ENCODE data around the gene DCAF11.

Gene DCAF11

DNA sequence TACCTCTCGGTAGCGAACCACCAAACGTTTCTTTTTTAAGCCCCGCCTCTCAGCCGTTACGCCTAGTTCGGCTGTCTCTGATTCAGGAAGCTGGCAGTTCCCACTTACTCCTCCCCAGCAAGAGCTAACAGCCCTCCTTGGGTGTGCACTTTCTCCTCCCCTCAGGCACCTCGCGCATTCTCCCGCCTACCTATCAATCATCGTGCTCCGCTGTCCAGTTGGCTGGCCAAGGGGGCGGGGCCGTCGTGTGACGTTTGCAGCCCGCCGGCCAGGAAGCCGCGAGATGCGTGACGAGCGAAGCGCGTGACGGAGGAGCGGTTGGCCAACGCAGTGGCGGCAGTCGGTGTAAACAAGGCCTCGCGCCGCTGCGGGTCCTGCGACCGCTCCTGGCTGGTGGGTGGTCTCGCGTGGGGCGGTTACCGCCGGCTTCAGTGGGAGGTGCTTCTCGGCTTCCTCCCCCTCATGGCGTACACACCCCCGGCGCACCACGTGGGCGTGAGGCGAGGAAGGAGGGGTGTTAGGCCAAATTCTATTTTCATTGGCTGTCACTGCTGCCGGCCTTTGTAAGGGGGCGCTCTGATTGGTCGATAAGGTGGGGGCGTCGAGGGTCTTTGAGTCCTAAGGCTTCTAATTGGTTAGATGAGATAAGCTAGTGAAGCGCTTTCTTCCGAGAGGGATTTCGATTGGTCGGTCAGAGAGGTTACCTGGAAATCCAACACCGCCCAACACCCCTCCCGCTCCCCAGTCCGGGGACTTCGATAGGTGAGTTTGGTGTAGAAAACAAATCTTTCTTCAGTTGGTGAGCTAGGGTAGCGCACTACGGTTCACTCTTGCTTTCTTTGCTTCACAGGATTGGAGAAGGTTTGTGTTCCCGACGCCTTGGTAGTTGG is at the start of gene DCAF11, which contains the start of gene NRL:
Gene DCAF11, plus strand, starts transcription at position 246 of the 890 bp plus-strand sequence. CDS start 818 bp downstream, outside the sequence.
Gene NRL, minus strand, starts transcription at position 418 of the 890 bp plus-strand sequence. CDS start 32,101 bp downstream, outside the sequence.
- DNase-seq, result peak; percentile 100

DNA sequence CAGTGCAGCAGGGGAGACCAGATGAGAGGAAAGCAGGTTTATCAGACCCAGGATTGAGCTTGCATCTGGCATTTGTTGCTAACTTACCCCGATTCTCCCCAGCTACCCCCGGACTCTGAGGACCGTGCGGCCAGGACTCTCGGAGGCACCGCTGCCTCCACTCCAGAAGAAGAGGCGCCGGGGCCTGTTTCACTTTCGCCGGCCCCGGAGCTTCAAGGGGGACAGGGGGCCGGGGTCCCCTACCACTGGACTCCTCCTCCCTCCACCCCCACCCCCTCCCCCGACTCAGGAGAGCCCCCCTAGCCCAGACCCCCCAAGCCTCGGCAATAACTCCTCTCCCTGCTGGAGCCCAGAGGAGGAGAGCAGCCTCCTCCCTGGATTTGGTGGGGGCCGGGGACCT is 49.7 kb upstream of the DCAF11 start:
- DNase-seq, result no peak

DNA sequence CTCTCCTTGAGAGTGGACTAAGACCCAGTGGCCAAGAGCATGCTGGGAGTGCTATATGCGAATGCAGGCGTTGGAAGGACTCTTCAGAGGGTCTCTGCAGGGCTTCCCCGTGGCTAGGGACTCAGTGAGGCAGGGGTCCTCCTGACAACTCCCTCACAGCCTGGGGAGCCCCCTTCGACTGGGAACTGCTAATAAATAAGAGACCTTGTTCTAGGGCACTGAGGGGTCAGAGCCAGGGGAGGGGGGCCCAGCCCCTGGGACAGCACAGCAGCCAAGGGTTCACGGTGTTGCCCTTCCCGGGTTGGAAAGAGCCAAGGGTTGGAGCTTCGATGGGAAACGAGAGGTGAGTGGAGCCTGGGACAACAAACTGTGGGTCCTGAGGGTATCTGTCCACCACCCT is 49.2 kb upstream of the DCAF11 start:
- DNase-seq, result no peak

DNA sequence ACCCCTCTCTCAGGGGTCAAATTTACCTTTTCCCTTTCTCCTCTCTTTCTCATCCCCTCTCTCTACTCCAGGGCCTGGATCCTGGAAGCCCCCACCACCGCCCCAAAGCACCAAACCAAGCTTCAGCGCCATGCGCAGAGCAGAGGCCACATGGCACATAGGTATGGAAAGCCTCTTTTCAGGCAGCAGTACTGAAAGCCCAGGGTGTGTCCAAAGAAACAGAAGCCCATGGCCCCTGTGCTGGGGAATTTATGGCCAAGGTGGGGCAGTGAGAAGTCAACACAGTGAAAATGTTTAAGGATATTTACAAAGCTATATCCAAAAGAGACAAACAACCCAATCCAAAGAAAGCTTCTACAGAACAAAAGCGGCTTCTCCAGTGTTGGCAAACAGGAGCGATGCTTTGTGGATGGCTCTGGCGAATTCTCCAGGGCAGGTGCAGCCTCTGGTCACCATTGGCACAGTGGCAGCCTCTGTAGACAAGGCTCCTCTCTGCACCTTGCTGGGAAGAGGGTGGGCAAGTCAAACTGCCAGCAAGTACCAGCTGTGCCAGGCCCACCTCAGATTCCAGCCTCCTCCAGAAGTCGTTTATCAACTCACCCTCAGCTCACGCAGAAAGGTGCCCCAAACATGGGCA is 48.0 kb upstream of the DCAF11 start:
- DNase-seq, result no peak

DNA sequence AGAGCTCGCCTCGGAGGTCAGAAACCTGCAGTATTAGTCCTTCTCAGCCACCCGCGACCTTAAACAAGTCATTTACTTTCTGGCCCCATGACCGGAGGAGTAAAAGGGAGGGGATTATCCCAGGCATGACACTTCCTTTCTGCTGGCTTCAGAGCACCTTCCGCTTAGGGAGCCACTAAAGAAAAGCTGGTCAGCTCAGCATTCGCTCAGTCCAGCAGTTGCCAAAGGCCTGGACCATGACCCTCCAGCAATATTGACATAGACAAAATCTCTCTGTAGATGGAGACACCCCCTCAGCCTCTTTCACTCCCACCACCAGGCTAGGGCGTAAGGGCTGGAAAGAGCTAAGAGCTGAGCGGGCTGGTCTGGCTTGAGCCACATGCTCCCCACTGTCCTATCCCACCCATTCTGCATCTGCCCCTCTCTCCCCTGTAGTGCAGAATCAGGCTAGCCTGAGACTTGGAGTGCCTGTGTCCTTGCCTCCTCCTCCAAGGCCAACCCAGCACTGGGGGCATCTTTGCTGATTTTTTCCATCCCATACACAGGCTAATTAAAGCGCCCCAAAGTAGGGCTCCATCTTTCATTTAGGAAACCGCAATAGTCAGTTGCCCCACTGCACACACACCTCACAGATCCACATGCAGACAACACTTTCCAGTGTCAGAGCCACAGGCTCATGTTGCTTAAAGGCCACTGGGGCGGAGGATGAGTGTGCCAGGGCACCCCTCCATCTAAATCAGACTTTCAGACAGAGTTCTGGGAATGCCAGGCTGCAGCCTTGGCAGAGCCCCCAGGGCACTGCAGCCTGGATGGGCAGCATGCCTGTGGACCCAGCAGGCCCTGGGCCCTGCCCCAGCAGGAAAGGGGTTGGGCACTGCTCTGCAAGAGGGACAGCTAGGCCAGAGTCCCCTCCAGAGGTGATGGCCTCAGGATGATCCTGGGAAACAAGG is 47.2 kb upstream of the DCAF11 start:
- DNase-seq, result no peak

DNA sequence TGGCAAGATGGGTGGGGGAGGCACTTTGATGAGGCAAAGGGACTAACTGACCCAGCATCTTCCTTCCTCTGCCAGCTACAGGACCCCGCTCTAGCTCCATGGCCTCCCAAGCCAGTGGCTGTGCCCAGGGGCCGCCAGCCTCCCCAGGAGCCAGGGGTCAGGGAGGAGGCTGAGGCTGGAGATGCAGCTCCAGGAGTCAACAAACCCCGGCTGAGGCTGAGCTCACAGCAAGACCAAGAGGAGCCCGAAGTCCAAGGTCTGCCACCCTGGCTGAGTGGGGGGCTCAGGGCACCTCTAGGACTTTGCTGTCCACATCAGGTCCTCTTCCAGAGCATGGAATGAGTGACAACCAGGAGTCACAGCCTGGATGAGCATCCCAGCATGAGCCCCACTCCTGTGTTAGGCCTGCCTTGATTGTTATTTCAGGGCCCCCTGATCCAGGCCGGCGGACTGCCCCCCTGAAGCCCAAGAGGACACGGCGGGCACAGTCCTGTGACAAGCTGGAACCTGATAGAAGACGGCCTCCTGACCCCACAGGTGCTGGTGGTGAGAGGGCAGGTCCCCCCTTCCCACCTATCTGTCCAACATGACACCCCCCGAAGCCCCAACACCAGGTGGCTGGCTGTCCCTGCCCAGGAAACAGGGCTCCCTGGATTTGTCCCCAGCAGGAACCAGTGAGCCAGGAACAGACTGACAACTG is 45.7 kb upstream of the DCAF11 start:
- no peak for DNase-seq

DNA sequence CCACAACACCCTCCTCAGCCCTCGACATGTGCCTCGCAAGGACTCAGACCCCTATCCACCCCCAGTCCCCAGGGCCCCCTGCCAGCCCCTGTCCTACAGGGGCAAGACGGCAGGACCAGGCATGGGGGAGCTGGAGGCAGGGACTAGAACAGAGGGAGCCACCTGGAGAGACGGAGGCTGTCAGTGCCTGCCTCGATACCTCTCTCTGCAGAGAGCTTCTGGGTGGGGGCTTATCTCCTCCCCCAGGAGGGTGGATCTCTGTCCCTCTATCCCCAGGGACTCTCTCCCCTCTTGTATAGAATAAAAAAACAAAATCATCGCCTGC is 45.2 kb upstream of the DCAF11 start:
- no peak for DNase-seq

DNA sequence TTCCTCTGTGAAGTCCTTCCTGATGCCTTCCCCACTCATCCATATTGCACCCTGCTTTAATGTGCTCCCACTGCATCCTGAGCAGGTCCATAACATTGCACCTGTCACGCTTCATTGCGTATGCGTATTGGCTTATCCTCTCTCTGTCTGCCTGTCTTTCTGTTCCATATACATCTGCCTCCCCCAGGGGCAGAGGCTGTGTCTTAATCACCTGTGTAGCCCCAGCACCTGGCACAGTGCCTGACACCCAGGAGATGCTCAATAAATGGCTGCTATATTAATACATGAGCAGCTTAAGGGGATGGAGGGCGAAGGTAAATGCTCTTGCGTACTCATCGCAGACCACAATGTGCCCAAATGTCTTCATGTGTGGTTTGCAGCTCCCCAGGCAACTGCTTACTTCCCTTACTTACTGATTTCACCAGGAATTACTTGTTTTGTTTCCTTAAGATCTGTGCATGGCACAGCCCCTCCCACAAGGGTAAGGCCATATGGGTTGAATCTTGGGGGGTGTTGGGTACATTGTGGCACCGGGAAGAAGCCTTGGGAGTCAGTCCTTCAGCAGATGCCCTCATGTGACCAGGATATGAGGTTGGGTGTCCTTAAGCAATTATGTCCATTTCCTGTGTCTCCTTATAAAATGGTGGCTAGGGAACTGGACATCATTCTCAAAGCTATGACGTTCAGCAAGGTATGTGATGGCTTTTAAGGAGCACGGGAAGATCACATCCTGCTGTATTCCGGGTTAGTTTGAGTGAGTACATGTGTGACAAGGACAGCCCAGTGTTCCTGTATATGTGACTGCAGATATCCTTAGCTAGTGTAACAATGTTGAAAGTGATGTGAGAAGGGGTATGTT is 44.1 kb upstream of the DCAF11 start:
- no peak for DNase-seq

DNA sequence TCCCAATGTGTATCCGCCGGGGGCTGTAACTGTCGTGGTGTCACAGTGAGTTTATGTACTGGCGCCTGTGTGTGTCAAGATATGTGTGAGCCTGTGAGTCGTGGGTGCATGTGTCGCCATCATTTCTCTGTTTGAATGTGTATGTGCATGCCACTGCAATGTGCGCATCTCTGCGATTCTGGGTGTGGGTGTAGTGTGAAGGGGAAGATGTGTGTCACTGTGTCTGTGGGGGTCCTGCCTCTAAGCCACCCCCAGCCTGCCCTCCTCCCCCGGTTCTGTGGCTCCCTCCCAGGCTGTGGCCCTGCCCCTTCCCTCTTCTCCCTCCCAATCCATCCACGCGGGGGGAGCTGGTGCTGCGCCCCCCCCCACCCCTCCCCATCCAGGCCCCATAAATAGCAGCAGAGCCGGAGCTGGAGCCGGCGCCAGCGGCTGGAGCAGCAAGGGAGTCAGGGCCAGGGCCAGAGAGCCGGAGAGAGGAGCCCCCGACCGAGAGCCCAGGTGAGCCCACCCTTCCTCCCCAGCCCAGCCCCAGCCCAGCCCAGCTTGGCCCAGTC is 43.4 kb upstream of the DCAF11 start, which contains the start of gene CPNE6:
Gene CPNE6, plus strand, starts transcription at position 419 of the 554 bp plus-strand sequence. CDS start 1,375 bp downstream, outside the sequence.
- DNase-seq, result no peak

DNA sequence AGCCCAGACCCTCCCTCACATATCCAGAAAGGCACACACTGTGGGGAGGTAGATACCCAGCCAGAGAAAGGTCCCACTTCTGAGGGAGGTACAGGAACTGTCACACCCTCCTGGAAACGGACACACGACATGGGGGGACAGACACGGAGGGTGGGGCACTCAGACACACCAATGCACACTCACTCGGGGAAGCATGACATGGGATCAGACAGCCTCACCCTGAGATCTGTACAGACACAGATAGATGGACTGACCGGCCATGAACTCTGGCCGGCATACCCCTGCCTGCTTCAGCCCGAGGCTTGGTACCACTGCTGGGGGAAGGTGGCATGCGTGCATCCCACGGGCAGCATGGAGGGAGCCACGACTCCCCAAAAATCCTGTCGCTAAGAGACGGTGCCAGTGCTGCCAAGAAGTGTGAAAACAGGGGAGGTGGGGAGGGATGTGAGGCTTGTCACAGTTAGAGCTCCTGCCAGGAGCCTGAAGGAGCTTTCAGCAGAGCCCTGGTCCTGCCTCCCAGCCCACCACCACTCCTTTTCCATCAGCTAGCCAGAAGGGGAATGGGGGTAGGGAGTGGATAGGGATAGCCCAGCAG is 42.6 kb upstream of the DCAF11 start:
- DNase-seq, result no peak

DNA sequence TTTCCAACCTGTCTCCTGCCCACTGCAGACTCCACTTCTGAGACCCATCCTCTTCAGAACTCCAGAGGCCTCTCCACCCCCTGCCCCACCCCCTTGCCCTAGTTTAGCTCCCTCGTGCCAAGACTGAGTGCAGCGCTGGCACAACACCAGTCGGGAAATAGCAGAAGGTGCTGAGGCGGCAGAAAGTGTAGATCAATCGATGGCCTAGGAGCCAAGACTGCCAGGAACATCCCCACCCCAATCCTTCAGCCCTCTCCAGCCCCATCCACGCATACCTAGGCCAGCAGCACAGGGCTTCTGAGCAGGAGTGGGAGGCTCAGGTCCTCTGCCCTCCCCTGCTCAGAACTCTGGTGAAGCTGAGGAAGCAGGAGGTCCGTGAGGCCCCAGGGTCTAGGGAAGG is 42.1 kb upstream of the DCAF11 start:
- DNase-seq, result no peak

DNA sequence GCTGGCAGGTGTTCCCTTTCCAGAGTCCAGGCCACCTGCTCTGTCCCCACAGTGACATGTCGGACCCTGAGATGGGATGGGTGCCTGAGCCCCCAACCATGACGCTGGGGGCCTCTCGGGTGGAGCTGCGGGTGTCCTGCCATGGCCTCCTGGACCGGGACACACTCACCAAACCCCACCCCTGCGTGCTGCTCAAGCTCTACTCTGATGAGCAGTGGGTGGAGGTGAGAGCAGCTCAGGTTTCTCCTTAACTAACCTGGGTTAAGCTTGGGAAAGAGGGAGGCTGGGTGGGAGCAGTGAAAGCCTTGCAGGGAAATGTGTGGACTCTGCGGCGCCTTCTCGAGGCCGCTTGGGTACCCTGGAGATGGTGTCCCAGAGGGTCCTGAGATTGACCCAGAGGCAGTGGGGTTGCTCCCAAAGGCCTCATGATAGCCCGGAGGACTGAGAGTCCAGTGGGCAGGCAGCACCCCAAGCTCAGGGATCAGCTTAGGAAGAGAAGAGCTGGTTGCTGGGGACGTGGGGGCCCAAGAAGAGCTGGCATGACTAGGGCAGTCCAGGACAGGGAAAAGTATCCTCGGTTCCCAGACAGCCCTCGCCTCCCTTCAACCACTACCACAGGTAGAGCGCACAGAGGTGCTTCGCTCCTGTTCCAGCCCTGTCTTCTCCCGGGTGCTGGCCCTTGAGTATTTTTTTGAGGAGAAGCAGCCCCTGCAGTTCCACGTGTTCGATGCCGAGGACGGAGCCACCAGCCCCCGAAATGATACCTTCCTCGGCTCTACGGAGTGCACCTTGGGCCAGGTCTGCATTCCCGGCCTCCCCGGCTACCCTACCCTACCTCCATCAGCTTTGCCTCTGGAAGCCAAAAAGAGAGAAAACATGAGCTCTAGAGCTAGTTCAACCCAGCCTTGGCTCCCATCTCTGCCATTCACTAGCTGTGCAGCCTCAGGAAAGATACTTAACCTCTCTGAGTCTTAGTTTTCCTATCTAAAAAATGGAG is 41.4 kb upstream of the DCAF11 start:
- DNase-seq, result no peak

DNA sequence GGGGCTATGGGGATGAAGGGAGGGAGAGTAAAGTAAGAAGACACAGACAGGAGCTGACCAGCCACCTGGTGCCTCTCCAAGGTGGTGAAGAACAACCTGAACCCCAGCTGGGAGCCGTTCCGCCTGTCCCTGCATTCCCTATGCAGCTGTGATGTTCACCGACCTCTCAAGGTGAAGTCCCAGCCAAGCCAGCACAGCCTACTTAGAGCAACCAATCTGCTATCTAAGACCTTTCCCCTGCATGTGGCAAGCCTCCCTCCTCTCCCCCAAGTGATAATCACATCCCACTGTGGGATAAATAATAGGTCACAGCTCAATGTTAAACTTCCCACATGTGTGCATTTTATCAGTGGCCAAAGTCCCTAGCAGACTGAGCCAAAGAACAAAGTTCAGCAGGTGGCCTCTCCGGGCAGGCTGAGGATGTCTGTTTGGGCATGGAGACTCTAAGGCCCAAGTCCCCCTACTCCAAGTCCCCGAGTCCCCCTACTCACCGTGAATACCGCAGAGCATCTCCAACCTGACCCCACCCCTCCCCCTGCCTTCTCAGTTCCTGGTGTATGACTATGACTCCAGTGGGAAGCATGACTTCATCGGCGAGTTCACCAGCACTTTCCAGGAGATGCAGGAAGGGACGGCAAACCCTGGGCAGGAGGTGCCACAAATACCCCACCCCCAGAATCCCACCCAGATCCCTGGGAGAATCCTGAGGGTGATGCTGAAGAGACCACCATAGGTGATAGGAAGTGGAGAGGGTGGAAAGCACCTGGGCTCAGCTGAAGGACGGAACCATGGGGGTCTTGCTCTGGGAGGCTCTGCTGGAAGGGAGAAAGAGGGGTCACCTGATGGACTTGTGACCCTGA is 39.7 kb upstream of the DCAF11 start:
- no peak for DNase-seq

DNA sequence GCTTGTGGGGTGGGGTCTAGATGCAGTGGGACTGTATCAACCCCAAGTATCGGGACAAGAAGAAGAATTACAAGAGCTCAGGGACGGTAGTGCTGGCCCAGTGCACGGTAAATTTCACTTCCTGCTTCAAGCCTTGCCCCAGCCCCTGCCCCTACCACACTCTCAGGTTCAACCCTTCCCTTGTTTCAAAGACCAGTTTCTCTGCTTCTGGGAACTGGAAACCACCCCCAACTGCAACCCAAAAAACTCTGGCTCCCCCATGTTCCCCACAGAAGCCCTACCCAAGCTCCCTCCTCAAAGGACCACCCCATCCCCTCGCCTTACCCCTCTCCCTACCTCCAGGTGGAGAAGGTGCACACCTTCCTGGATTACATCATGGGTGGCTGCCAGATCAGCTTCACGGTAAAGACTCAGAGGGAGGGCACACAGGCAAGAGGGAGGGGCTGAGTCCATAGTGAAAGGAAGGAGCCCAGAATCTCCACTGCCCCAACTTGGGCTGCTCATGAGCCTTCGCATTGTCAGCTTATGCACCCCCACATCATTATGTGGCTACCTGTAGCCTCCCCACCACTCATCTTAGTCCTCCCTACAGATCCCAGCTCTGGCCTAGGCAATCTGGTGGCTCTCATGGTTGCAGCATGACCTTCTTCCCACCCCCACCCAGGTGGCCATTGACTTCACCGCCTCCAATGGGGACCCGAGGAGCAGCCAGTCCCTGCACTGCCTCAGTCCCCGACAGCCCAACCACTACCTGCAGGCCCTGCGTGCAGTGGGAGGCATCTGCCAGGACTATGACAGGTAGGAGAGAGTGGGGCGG is 38.9 kb upstream of the DCAF11 start:
- DNase-seq, result no peak

DNA sequence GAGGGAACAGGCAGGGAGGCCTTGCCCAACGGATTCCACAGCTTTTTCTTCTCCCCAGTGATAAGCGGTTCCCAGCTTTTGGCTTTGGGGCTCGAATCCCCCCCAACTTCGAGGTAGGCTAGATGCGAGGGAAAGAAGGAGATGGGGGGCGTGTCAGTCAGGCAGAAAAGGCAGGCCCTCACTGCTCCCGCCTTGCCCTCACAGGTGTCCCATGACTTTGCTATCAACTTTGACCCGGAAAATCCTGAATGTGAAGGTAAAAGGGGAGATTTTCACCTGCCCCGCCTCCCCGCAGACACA is 38.3 kb upstream of the DCAF11 start:
- DNase-seq, result no peak

DNA sequence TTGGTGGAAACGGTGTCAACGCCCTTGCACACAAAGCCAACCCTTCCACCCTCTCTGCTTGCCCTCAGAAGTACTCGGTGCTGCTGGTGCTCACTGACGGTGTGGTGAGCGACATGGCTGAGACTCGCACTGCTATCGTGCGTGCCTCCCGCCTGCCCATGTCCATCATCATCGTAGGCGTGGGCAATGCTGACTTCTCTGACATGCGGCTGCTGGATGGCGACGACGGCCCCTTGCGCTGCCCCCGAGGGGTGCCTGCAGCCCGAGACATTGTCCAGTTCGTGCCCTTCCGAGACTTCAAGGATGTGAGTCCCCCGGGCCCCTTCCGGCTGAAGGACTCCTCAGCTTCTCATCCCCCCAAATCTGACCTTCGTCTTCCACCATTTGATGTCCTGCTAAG is 37.5 kb upstream of the DCAF11 start:
- DNase-seq, result no peak

DNA sequence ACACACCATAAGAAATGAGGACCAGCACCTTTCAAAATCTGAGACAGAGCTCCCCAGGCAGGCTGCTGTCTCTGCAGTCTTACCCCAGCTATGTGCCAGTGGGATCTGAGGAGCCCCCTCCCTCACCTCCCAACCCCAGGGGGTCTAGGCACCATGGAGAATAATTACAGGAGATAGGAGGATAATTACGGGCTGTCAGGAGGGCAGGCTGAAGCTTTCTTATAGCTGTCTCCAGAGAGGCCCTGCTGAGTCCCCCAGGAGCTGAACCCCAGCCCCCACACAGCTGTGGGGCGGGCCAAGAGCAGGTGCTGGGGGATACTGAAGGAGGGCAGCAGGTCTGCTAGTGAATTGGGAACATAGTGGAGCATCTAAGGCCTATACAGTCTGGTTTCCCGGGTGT is 36.4 kb upstream of the DCAF11 start:
- DNase-seq, result no peak

Data from GDM1 (cell line).